Measurements from ENCODE around the gene KCTD15.

KCTD15 gene

GRCh38 chr19:33797802-33798671 lies 1.4 kb downstream of the KCTD15 start:
- DNase-seq (ENCODE audit: low spot score), result no peak

- DNase-seq (ENCODE audit: low spot score), result no peak
Observed at GRCh38 chr19:33798681-33799111, 2.0 kb downstream of the KCTD15 start.

- DNase-seq (ENCODE audit: low spot score), result no peak
Observed at GRCh38 chr19:33799476-33799875, 2.8 kb downstream of the KCTD15 start.

- no peak for DNase-seq (ENCODE audit: low spot score)
Observed at GRCh38 chr19:33800012-33800680, 3.5 kb downstream of the KCTD15 start.

- DNase-seq (ENCODE audit: low spot score), result no peak
Observed at GRCh38 chr19:33801411-33801810, 4.7 kb downstream of the KCTD15 start.

- no peak for DNase-seq (ENCODE audit: low spot score)
Observed at GRCh38 chr19:33802001-33802400, 5.3 kb downstream of the KCTD15 start.

GRCh38 chr19:33802801-33803200 lies 6.1 kb downstream of the KCTD15 start:
- no peak for DNase-seq (ENCODE audit: low spot score)

GRCh38 chr19:33803383-33803782 lies 6.7 kb downstream of the KCTD15 start:
- no peak for DNase-seq (ENCODE audit: low spot score)

- DNase-seq (ENCODE audit: low spot score), result no peak
Observed at GRCh38 chr19:33804021-33804799, 7.5 kb downstream of the KCTD15 start.

GRCh38 chr19:33805313-33805712 lies 8.6 kb downstream of the KCTD15 start:
- DNase-seq (ENCODE audit: low spot score), result no peak

- no peak for DNase-seq (ENCODE audit: low spot score)
Observed at GRCh38 chr19:33805840-33806433, 9.3 kb downstream of the KCTD15 start.

- no peak for DNase-seq (ENCODE audit: low spot score)
Observed at GRCh38 chr19:33806434-33806881, 9.8 kb downstream of the KCTD15 start.

GRCh38 chr19:33808399-33808798 lies 11.7 kb downstream of the KCTD15 start:
- DNase-seq (ENCODE audit: low spot score), result no peak

GRCh38 chr19:33809960-33810359 lies 13.3 kb downstream of the KCTD15 start:
- DNase-seq (ENCODE audit: low spot score), result no peak

GRCh38 chr19:33810821-33811220 lies 14.2 kb downstream of the KCTD15 start:
- DNase-seq (ENCODE audit: low spot score), result no peak

GRCh38 chr19:33811246-33811645 lies 14.6 kb downstream of the KCTD15 start:
- DNase-seq (ENCODE audit: low spot score), result no peak

- no peak for DNase-seq (ENCODE audit: low spot score)
Observed at GRCh38 chr19:33811736-33812387, 15.2 kb downstream of the KCTD15 start.

GRCh38 chr19:33812388-33813330 lies 16.0 kb downstream of the KCTD15 start:
- DNase-seq (ENCODE audit: low spot score), result no peak

- no peak for DNase-seq (ENCODE audit: low spot score)
Observed at GRCh38 chr19:33813391-33814101, 16.9 kb downstream of the KCTD15 start.

Measured in activated CD4-positive, alpha-beta T cell treated with anti-CD3 and anti-CD28 coated beads, Interleukin-2, Interleukin-4, amounts not matched to agents 100 ng/mL and 50 ng/mL, durations not matched to agents 16 hours and 8 hours (primary cell).